Tongue (tissue), 2 donors: Measurements from ENCODE around the gene DVL1. TPM values are rescaled to one million over a fixed set of nuclear protein-coding genes. Genes with fewer than 3 reads are reported as not detected.

Source experiments
- DNase-seq: peaks from one replicate; pipeline ENCODE4 v3.0.0-alpha.2; 2015
- total RNA-seq: library from RNA; depleted of rRNA; stranded (reverse); fragments of >200 nt; gene quantifications from one replicate; pipeline ENCODE4 v1.2.3, GENCODE V29; 2014

The DVL1 gene
- total RNA-seq, 1 donor from 2014 or later, result 82.8 TPM

DNA sequence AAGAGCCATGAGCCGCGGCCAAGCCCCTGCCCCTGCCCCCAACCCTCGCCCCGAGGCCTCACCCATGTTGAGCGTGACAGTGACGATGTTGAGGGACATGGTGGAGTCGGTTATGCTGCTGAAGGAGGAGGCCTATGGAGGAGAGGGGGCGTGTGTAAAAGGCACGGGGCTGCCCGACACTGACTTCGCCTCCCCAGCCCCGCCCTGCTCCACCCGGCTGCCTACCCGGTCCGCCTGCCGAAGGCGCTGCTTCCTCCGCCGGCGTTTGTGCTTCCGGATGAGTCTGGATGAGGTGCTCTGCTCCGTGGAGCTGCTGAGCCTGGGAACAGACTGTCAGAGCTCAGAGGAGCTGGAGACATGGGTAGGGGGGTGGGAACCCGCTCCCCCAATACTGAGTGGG is 9.0 kb downstream of the DVL1 start:
- no peak for DNase-seq

DNA sequence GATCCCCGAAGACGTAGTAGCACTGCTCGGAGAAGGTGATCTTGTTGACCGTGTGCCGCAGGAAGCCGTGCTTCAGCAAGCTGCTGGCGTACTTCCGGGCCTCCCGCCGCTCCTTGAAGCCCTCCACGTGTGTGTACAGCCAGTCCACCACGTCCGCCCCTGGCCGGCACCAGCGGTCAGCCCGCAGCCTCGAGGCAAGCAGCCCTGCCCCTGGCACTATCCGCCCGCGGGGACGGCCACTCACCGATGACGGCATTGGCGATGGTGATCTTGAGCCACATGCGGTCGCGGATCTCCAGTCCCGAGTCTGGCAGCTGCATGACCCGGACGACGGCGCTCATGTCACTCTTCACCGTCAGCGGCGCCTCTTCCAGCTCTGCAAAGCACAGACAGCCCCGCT is 10.9 kb downstream of the DVL1 start:
- no peak for DNase-seq

DNA sequence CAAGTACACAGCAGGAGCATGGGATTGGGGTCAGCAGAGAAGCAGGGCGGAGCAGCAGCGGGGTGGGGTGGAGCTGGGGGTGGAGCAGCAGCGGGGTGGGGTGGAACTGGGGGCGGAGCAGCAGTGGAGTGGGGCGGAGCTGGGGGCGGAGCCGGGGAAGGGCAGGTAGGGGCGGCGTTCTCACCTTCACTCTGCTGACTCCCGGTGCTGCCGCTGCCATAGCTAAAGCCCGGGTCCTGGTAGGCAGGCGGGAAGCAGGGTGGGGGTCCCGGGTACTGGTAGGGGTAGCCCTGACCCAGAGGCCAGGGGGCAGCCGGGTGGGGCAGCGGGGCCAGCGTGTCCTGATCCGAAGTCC is 11.4 kb downstream of the DVL1 start:
- no peak for DNase-seq

DNA sequence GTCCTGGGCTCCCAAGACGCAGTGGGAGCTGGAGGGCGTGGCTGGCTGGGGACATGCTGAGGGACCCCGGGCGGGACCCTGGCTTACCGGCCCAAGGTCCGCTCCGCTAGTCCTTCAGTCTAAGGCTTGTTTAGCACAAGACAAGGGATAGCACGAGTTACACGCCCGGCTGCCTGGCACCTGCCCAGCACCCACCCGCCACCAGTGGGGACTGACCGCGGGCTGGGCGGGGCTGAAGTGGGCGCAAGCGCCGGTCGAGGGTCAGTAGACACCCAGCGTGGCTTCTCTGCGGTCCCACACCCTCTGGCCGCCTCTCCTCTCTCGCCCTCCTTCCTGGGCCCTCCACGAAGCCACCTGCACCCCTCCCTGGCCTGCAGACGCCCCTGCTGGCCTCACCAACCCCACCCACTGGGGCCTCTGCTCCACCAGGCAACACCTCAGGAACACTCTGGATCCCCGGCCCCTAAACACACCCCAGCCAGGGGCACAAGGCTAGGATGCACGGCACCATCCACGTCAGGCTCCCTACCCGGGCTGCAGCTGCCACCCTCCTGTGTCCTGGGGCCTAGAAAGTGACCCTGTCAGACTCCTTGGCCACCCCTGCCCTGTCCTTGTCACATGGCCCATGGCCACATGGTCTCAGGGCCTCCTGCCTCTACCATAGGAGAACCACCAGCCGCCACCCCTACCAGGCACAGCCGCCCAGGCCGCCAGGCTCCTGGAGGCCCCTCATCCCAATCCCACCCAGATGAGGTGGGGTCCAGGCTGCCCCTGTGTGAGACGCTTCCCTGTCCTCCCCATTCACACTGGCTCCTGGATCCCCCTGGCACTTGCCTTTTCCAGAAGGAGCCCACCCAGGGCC is 12.1 kb downstream of the DVL1 start:
- no peak for DNase-seq

DNA sequence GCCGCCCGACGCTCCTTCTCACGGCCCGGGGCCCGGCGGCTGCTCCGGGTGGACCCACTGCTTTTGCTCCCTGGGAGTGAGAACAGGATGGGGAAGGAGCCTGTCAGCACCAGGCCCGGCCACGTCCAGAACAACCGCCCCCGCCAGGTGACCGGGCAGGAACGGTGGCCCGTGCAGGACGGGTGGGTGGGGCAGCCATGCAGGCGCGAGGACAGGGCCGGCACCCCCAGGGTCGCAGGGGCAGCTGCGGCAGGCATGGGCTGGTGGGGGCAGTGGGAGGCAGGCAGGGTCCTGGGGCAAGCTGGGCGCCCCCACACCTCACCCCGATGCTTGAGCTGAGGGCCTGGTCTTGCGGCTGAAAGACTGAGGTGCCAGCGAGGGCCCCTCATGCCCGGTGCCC is 12.8 kb downstream of the DVL1 start:
- DNase-seq, result no peak

DNA sequence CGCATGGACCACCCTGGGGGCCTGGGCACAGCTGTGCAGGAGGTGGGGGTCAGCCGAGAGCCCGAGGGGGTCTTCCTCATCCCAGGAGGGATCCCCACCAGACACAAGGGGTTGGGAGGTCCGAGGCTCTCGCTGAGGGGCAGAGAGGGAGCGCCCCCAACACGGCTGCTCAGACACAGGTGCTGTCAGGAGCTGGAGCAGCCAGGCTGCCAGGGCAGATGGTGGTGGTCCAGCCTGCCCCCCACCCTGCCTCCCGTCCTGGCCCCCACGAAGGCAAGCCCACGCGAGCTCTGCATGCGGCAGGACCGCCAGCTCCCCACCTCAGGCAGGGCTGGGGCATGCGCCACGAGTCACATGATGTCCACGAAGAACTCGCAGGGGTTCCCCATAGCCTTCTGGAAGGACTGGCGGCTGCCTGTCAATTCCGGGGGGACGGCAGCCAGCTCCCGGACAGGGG is 13.4 kb downstream of the DVL1 start:
- no peak for DNase-seq

DNA sequence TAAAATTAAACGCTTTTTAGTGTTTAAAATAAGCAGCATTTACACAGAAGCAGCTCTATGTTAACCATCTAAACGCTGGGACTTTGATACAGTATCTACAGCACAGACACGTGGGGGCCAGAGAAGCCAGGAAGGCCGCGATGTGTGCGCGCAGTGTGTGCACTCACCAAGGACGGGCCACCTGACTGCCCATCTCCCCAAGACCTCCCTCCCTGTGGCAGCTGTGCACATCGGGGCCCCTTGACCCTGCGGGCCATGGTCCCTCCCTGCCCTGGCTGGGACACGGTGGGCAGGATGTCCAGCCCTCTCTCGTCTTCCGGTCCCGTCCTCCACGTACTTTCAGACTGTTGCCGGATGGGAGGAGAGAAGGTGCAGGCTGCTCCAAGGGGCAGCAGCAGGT is 13.9 kb downstream of the DVL1 start:
- no peak for DNase-seq

DNA sequence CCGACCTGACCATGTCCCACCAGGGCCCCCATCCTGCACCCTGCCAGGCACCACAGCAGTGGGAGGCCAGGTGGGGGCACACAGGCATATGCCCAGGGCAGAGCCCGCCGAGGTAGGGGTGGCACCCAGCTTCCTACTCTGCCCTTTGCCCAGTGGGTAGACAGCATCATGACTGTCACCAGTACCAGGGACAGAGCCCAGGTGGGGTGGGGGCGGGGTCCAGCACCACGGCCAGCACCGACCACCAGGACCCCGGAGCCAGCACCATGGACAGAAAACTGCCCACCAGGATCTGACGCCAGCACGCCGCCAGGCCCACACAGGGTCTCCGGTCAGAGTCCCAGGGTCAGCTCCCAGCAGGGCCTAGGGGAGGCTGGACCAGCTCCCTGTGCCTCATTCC is 14.4 kb downstream of the DVL1 start:
- no peak for DNase-seq

DNA sequence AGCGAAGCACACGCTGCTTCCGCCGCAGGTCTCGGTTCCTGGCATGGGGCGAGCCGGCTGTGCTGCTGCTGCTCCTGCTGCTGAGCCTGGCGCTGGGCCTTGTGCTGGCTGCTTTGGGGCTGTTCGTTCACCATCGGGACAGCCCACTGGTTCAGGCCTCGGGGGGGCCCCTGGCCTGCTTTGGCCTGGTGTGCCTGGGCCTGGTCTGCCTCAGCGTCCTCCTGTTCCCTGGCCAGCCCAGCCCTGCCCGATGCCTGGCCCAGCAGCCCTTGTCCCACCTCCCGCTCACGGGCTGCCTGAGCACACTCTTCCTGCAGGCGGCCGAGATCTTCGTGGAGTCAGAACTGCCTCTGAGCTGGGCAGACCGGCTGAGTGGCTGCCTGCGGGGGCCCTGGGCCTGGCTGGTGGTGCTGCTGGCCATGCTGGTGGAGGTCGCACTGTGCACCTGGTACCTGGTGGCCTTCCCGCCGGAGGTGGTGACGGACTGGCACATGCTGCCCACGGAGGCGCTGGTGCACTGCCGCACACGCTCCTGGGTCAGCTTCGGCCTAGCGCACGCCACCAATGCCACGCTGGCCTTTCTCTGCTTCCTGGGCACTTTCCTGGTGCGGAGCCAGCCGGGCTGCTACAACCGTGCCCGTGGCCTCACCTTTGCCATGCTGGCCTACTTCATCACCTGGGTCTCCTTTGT is 15.5 kb downstream of the DVL1 start:
- DNase-seq, result no peak

DNA sequence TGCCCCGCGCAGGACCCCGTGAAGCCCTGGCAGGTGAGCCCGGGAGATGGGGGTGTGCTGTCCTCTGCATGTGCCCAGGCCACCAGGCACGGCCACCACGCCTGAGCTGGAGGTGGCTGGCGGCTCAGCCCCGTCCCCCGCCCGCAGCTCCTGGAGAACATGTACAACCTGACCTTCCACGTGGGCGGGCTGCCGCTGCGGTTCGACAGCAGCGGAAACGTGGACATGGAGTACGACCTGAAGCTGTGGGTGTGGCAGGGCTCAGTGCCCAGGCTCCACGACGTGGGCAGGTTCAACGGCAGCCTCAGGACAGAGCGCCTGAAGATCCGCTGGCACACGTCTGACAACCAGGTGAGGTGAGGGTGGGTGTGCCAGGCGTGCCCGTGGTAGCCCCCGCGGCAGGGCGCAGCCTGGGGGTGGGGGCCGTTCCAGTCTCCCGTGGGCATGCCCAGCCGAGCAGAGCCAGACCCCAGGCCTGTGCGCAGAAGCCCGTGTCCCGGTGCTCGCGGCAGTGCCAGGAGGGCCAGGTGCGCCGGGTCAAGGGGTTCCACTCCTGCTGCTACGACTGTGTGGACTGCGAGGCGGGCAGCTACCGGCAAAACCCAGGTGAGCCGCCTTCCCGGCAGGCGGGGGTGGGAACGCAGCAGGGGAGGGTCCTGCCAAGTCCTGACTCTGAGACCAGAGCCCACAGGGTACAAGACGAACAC is 16.3 kb downstream of the DVL1 start:
- no peak for DNase-seq

DNA sequence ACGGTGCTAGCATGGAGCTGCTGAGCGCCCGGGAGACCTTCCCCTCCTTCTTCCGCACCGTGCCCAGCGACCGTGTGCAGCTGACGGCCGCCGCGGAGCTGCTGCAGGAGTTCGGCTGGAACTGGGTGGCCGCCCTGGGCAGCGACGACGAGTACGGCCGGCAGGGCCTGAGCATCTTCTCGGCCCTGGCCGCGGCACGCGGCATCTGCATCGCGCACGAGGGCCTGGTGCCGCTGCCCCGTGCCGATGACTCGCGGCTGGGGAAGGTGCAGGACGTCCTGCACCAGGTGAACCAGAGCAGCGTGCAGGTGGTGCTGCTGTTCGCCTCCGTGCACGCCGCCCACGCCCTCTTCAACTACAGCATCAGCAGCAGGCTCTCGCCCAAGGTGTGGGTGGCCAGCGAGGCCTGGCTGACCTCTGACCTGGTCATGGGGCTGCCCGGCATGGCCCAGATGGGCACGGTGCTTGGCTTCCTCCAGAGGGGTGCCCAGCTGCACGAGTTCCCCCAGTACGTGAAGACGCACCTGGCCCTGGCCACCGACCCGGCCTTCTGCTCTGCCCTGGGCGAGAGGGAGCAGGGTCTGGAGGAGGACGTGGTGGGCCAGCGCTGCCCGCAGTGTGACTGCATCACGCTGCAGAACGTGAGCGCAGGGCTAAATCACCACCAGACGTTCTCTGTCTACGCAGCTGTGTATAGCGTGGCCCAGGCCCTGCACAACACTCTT is 17.0 kb downstream of the DVL1 start:
- DNase-seq, result no peak

DNA sequence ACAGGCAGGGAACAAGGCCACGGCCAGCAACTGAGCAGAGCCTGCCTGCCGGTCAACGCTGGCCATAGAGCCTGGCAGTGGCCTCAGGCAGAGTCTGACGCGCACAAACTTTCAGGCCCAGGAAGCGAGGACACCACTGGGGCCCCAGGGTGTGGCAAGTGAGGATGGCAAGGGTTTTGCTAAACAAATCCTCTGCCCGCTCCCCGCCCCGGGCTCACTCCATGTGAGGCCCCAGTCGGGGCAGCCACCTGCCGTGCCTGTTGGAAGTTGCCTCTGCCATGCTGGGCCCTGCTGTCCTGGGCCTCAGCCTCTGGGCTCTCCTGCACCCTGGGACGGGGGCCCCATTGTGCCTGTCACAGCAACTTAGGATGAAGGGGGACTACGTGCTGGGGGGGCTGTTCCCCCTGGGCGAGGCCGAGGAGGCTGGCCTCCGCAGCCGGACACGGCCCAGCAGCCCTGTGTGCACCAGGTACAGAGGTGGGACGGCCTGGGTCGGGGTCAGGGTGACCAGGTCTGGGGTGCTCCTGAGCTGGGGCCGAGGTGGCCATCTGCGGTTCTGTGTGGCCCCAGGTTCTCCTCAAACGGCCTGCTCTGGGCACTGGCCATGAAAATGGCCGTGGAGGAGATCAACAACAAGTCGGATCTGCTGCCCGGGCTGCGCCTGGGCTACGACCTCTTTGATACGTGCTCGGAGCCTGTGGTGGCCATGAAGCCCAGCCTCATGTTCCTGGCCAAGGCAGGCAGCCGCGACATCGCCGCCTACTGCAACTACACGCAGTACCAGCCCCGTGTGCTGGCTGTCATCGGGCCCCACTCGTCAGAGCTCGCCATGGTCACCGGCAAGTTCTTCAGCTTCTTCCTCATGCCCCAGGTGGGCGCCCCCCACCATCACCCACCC is 17.9 kb downstream of the DVL1 start, which contains the start of gene TAS1R3:
Gene TAS1R3 (plus strand): TSS at position 213 of the 898 bp plus-strand sequence. CDS start 66 bp downstream, at position 279.
- peak; percentile 74 for DNase-seq

DNA sequence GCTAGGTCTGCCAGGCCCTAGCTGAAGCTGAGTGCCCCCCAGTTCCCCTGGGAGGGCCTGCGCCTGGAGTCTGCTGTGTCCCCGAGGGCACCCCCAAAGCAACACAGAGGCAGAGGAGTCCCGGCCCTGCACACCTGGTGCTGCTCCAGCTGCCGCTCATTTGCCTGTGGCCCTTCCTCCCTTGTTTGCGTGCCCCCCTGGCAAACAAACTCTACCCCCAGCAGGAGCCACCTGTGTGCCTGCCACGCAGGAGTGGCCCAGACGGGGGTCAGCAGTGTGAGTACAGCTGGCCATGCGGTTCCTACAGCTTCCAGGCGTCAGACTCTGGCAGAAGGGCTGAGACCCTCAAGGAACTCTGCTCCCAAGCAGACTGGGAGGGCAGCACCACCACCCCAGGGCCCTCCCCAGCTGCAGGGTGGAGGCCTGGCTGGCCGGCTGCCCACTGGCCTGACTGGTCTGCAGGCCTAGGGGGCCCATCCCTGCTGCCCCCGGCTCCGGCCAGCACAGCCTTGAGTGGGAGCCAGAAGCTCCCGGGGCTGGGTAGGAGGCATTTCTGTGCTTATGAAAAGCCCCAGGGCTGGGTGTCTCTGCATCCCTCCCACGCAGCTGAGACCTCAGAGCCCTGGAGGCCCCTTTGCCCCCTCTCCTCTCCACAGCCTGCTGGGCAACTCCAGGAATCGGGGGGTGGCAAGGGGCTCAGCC is 18.7 kb downstream of the DVL1 start:
- DNase-seq, result no peak

DNA sequence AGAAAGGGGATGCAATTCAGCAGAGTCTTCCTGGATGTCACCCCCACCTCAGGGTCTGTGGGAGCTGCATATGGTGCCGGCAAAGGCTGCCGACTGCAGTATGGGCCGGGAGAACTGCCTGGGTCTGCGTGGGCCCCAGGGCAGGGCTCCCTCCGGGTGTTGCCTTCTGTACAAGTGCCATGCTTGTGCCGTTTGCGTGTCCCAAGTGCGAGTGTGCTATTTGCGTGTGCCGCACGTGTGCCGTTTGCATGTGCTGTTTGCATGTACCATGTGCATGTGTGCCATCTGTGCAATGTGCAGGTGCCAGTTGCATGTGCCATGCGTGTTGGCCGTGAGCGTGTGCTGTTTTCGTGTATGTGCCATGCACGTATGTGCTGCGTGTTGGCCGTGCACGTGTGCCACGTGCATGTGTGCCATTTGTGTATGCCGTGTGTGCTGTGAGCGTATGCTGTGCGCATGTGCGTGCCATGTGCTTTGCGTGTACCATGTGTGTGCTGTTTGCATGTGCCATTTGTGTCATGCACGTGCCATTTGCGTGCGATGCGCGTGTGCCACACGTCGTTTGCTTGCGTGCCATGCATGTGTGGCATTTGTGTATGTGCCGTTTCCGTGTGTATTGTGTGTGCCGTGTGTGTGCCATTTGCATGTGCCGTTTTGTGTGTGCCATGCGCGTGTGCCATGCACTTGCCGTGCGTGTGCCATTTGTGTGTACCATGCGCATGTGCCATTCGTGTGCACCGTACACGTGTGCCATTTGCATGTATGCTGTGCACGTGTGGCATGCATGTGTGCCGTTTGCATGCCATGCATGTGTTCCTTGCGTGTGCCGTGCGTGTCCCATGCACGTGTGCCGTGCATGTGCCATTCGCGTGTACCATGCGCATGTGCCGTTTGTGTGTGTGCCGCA is 19.7 kb downstream of the DVL1 start:
- DNase-seq, result no peak

DNA sequence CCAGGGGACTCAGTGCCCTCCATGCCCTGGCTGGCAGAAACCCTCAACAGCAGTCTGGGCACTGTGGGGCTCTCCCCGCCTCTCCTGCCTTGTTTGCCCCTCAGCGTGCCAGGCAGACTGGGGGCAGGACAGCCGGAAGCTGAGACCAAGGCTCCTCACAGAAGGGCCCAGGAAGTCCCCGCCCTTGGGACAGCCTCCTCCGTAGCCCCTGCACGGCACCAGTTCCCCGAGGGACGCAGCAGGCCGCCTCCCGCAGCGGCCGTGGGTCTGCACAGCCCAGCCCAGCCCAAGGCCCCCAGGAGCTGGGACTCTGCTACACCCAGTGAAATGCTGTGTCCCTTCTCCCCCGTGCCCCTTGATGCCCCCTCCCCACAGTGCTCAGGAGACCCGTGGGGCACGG is 21.0 kb downstream of the DVL1 start:
- no peak for DNase-seq

DNA sequence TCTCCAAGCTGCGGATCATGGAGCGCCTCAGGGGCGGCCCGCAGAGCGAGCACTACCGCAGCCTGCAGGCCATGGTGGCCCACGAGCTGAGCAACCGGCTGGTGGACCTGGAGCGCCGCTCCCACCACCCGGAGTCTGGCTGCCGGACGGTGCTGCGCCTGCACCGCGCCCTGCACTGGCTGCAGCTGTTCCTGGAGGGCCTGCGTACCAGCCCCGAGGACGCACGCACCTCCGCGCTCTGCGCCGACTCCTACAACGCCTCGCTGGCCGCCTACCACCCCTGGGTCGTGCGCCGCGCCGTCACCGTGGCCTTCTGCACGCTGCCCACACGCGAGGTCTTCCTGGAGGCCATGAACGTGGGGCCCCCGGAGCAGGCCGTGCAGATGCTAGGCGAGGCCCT is 21.9 kb downstream of the DVL1 start:
- DNase-seq, result no peak

DNA sequence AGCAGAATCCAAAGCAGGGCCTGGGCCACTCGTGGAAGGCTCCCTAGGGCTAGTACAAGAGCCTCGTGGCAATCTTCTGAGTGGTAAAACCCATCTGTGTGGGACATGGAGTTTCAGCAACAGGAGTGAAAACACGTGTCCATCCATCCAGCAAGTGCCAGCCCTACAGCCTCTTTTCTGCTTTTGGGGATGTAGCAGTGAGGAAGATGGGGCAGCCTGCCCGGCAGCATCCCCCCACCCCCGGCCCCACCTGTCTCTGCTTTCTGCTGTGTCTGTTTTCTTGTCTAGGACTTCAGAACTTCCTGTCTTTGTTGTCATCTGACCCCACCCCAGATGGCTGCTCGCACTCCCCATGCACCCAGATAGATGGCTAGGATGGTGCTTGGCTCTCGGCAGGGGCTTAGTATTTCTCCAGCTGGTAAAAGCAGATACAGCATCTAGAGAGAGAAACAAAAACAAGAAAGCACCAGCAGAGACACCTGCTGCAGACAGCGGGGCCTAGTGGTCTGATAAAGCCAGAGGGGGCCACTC is 23.1 kb downstream of the DVL1 start:
- no peak for DNase-seq

DNA sequence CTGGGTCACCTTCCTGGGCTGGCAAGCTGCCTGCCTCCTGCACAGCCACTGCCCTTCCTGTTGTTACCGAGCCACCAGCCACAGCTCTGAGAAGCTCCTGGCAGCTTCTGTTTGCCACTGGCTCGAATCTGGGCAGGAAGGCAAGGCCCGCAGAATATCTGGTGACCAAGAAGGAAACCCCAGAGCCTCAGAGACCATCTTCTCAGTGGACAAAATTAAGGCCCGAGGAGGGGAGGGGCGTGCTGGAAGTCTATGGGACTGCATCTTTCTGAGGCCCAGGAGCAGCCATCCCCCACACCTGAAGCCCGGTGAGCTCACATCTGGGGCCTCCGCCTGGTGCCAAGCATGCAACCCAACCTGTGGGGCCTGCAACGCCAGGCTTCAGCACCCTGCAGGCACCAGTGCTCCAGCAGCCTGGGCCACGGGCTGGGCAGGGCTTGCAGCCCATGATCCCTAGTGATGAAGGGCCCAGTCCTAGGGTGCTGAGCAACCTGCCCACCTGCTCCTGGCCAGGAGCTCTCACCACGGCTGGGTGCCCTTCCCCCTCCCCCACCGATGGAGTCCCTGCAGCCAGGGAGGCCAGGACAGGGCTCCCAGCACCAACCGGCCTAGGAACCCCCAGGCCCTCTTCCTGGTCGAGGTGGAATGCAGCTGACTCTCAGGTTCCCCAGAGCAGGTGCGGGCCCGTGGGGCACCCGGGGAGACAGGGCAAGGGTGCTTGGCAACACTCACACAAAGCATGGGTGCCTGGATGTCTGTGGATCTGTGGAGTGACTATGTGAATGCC is 23.7 kb downstream of the DVL1 start:
- DNase-seq, result no peak
